Cerebellar nuclear complex (tissue), 1 donor: ENCODE measurements around the gene STK32B.
"Not testable (repeated sequence)": the region's sequence is repeated elsewhere in the genome, so short reads cannot be mapped to it uniquely, and the experiment has no call there.

Experiments
- DNase-seq, 2 experiments: peaks; one replicate each; lab custom pipeline; 2025; lab: John Stamatoyannopoulos, UW

The STK32B gene

GRCh38 chr4:5395781-5396180 is 344.5 kb downstream of the STK32B start:
- no peak for DNase-seq

GRCh38 chr4:5398056-5398455 is 346.8 kb downstream of the STK32B start:
- no peak for DNase-seq

- DNase-seq, result no peak
Observed at GRCh38 chr4:5399124-5399523, 347.8 kb downstream of the STK32B start.

GRCh38 chr4:5399790-5400421 is 348.6 kb downstream of the STK32B start:
- no peak for DNase-seq

- DNase-seq, result no peak
Observed at GRCh38 chr4:5403746-5404497, 352.6 kb downstream of the STK32B start.

GRCh38 chr4:5409237-5409636 is 358.0 kb downstream of the STK32B start:
- no peak for DNase-seq

- DNase-seq, result no peak
Observed at GRCh38 chr4:5409972-5410618, 358.8 kb downstream of the STK32B start.

GRCh38 chr4:5412296-5412695 is 361.0 kb downstream of the STK32B start:
- DNase-seq, result no peak

- no peak for DNase-seq
Observed at GRCh38 chr4:5412751-5413150, 361.5 kb downstream of the STK32B start.

- no peak for DNase-seq
Observed at GRCh38 chr4:5416637-5417036, 365.4 kb downstream of the STK32B start.

- no peak for DNase-seq
Observed at GRCh38 chr4:5420266-5420665, 369.0 kb downstream of the STK32B start.

- DNase-seq, result no peak
Observed at GRCh38 chr4:5421416-5421815, 370.1 kb downstream of the STK32B start.

- DNase-seq, result no peak
Observed at GRCh38 chr4:5422195-5422594, 370.9 kb downstream of the STK32B start.

GRCh38 chr4:5423670-5424069 is 372.4 kb downstream of the STK32B start:
- no peak for DNase-seq

GRCh38 chr4:5424211-5424610 is 372.9 kb downstream of the STK32B start:
- DNase-seq, result no peak

- DNase-seq, result no peak
Observed at GRCh38 chr4:5424901-5425300, 373.6 kb downstream of the STK32B start.

GRCh38 chr4:5429747-5430146 is 378.5 kb downstream of the STK32B start:
- no peak for DNase-seq

GRCh38 chr4:5433196-5433595 is 381.9 kb downstream of the STK32B start:
- no peak for DNase-seq

GRCh38 chr4:5435201-5435600 is 383.9 kb downstream of the STK32B start:
- no peak for DNase-seq

GRCh38 chr4:5435823-5436222 is 384.5 kb downstream of the STK32B start:
- DNase-seq, result no peak

GRCh38 chr4:5443976-5444802 is 392.9 kb downstream of the STK32B start:
- not testable (repeated sequence) for DNase-seq

GRCh38 chr4:5444918-5445517 is 393.7 kb downstream of the STK32B start:
- DNase-seq, result no peak
